ENCODE results near the gene FNBP1L.

Gene FNBP1L

DNA sequence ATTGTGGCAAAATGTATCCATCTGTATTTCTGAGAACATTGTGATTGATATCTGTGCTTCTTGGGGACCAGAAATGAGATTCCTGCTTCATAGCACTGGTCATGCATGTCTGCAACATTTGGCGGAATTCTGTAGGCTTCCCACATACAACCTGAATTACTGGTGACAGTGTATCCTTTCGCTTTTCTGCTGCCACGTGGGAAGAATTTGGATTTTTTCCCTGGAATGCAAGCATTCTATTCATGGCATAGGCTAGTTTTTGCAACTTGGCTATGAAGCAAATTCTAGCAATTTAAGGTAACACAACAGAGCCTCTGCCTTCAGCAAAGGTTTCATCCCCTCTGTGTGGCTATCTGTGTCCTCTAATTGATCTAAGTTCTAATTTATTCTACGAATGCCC lies 147.8 kb downstream of the FNBP1L start:
- no peak for DNase-seq

DNA sequence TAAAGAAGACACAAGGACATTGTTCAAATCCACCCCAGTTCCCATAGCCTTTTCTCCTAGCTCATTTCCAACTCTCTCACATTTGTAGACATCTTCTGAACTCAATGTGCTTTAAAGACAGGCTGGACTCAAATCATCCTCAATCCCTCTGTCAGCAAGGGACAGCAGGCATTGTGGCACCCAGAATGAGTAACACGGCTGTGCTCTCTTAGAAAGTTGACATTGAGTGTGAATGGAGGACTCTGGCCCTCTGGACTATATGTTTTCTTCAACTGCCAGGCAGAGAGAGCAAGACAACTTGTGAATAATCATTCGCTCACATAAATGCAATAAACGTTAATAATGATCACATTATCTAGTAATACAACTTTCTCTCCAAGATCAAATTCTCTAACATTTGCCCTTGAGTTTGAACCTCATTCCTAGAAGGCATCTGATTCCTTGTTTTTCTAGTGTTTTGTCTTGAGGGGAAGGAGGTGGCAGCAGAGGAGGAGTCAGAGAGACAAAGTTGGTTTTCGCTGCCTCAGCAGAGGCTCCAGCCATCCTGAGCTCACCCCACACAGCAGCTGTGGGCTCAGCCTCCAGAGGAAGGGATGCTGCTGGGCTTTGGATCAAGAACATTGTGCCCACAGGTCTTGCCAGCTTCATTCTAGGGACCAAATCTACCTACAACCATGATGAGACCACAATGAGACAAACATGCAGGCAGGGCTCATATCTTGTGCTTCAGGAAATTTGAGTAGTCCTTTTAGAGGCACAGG lies 148.6 kb downstream of the FNBP1L start:
- DNase-seq: no peak

DNA sequence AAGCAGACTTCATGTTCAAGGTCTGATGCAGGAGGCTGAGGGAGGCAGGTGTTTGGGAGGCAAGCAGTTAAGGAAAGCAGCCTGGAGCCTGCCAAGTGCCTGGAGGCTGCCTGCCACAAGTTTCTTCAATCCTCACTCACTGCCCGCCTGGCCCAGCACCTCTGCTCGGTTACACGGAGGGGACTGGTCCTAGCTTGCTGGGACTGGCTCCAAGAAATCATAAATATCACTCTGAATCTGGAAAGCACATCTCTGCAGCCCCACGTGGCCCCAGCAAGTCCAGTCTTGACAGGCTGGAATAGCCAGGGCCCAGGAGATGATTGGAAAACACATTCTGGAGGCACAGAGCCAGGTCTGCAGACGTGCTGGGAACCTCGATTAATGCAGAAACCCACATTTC lies 149.8 kb downstream of the FNBP1L start:
- DNase-seq: no peak

DNA sequence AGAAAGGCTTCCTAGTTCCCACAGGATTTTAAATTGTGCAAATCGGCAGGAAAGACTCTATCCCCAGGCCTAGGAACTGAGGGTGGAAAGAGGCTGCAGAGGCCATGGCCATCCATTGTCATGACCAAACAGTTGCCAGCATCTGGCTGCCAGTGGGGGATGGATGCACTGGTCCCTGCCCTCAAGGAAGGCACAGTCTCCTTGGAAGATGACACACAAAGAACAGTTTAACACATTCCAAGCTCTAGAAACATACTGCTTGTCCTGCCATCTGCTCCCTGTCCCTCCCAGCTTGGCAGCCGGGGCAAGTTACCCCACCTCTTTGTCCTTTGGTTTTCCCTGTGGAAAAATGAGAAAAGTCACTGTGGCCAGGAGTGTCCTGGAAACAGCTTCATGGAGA lies 150.5 kb downstream of the FNBP1L start:
- no peak for DNase-seq

DNA sequence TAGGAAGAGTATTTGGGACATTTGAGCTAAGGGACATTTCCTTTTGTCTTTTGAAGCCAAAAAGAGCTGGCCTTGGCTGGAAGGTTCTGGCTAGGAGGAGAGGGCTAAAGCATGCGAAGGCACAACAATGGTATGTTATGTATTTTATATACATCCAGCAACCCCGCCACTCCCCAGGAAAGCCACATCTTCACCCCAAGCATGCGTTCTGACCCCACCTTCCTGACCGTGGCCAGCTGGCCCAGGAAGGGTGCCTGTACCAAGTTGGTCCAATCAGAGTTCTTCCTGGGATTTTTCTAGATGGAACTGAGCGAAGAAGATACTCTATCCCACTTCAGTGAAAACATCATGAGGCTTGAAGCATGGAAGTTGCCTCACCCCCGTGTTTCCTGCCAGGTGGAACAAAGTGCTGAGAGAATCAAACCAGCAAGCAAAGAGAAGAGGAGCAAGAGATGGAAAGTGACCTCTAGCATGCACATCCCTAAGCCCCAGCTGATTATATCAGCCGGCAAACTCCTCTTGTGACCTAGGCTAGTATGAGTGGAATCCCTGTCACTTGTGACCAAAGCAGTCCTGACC lies 151.0 kb downstream of the FNBP1L start:
- no peak for DNase-seq

DNA sequence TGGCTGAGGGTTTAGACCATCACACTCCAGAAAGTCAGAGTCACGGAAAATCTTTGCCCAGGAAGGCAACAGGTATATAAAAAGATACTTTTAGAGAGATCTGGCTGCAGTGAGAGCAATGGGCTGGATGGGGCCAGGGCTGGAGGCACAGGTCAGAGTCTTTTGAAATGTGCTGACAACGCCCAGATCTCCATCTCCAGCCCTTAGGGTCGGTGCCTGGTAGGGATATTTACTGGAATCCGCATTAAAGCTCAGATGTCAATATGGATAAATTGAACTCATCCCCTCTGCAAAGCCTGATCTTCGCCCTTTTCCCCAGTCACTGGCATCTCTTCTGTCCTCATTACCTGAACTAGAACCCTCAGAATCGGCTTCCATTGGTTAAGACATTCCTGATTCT lies 151.6 kb downstream of the FNBP1L start:
- no peak for DNase-seq

DNA sequence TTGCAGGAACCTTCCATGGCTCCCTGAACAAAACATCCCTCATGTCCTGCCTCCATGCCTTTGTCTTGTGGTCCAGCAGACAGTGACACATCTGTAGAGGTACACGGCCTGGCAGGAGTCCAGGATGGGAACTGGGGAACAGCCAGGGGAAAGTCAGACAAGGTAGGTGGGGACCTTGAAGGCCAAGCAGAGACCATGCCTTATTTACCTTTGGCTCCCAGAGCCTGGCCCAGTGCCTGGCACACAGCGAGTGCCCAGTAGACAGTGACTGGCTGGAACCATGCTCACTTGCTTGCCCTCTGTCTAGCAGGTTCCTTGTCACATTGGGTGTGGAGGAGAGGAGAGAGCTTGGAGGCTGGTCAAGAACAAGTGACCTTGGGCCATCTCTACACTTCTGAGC lies 152.7 kb downstream of the FNBP1L start:
- DNase-seq: no peak

DNA sequence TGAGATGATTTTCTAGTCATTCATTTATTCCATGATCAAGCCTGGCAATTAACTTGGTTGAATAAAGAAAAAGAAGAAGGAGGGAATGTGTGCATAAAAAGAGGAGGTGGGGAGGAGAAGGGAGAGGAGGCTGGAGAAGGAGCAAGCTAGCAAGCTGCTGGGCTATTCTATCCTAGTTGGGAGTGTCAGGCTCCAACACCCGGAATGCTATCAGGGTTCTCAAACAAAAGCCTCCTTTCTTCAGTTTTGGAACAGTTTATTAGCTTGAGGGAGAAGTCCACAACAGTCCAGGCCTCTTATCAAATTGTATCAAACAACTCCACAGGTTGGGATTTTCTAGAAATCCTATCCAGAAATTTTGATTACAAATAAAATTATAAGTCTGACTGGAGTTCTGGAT lies 153.8 kb downstream of the FNBP1L start:
- no peak for DNase-seq

DNA sequence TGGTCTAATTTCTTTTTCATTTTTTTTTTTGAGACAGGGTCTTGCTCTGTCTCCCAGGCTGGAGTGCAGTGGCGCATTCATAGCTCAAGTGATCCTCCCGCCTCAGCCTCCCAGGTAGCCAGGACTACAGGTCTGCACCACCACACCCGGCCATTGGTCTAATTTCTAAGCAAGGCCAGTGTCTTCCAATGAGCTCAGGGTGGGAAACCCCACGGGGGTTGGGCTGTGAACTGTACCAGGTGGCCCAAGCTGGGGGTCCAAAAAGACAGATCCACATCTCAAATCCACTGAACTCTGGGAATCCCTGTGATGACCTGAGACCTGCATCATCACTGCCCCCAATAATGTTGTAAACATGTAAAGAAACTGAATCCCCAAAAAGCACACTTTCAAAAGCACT lies 154.2 kb downstream of the FNBP1L start:
- no peak for DNase-seq

DNA sequence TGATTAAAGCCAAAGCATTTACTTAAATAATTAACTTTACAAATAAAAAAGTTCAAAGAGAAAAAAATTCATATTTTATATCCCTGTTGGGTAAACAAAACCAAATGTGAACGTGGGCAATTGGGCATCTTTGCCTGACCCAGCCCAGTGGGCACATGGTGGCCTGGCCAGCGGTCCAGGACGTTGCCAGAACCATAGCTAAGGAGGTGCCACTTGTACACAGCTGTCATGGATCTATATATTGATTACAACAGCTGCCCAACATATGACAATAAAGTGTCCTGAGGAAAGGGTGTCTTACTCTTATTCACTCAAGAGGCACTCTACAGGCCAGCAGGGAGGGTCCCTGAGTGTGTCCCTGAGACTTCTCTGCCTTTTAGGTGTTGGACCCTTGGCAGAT lies 155.2 kb downstream of the FNBP1L start:
- no peak for DNase-seq

DNA sequence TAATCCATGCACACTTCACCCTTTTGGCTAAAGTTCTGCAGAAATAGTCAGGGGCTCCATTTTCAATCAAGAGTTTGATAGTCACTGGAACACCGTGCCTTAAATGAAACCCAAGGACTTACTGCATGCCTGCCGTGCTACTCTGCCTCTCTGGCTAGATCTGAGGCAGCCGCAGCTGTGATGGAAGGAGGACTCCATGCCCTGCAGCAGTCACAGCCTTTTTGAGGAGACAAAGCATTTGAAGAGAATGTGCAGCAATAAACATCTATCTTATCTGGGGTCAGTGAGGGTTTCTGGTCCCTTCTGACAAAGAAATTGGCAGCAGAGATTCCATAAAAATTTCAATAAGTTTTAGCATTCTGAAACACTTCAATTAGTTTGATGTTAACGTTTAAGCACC lies 155.7 kb downstream of the FNBP1L start:
- DNase-seq: no peak

Data from CD4-positive, alpha-beta T cell treated with Interleukin-4 for 4 hours (primary cell).